ENCODE data around the gene NPAT.

DNA sequence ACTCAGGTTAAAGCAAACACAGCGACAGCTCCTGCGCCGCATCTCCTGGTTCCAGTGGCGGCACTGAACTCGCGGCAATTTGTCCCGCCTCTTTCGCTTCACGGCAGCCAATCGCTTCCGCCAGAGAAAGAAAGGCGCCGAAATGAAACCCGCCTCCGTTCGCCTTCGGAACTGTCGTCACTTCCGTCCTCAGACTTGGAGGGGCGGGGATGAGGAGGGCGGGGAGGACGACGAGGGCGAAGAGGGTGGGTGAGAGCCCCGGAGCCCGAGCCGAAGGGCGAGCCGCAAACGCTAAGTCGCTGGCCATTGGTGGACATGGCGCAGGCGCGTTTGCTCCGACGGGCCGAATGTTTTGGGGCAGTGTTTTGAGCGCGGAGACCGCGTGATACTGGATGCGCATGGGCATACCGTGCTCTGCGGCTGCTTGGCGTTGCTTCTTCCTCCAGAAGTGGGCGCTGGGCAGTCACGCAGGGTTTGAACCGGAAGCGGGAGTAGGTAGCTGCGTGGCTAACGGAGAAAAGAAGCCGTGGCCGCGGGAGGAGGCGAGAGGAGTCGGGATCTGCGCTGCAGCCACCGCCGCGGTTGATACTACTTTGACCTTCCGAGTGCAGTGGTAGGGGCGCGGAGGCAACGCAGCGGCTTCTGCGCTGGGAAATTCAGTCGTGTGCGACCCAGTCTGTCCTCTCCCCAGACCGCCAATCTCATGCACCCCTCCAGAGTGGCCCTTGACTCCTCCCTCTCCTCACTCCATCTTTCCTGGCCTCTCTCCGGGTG is at the start of gene NPAT, which contains the start of gene ATM:
- TF ChIP-seq, protein P1, sequence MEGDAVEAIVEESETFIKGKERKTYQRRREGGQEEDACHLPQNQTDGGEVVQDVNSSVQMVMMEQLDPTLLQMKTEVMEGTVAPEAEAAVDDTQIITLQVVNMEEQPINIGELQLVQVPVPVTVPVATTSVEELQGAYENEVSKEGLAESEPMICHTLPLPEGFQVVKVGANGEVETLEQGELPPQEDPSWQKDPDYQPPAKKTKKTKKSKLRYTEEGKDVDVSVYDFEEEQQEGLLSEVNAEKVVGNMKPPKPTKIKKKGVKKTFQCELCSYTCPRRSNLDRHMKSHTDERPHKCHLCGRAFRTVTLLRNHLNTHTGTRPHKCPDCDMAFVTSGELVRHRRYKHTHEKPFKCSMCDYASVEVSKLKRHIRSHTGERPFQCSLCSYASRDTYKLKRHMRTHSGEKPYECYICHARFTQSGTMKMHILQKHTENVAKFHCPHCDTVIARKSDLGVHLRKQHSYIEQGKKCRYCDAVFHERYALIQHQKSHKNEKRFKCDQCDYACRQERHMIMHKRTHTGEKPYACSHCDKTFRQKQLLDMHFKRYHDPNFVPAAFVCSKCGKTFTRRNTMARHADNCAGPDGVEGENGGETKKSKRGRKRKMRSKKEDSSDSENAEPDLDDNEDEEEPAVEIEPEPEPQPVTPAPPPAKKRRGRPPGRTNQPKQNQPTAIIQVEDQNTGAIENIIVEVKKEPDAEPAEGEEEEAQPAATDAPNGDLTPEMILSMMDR (IDR thresholded peaks at IDR 0.05): peak; percentile 29 to 73 (median 71)
- TF ChIP-seq POLR2A (IDR thresholded peaks at IDR 0.05) (peak; percentile 67), POLR2AphosphoS5 (IDR thresholded peaks at IDR 0.05) (peak; percentile 62 to 95 (median 64))

Measured in breast epithelium (tissue), 3 donors.